Measurements from ENCODE around the gene PTPRB.

The PTPRB gene

GRCh38 chr12:70553391-70553859, 83.8 kb downstream of the PTPRB start:
- TF ChIP-seq SIN3A (IDR thresholded peaks at IDR 0.05; ENCODE audit: borderline replicate concordance, insufficient read depth, low read length): no peak
- TF ChIP-seq TAF1 (IDR thresholded peaks at IDR 0.05; ENCODE audit: borderline replicate concordance, insufficient read depth, low read length): no peak

GRCh38 chr12:70551731-70552130, 85.5 kb downstream of the PTPRB start:
- TF ChIP-seq POLR2AphosphoS5 (IDR thresholded peaks at IDR 0.05; ENCODE audit: low read depth, low read length) (no peak), SIN3A (IDR thresholded peaks at IDR 0.05; ENCODE audit: borderline replicate concordance, insufficient read depth, low read length) (no peak), TAF1 (IDR thresholded peaks at IDR 0.05; ENCODE audit: borderline replicate concordance, insufficient read depth, low read length) (no peak), FOXP2 (optimal IDR thresholded peaks at IDR 0.05; ENCODE audit: borderline replicate concordance, extremely low read depth, extremely low read length, insufficient read depth) (no peak)
- TF ChIP-seq, protein P1, sequence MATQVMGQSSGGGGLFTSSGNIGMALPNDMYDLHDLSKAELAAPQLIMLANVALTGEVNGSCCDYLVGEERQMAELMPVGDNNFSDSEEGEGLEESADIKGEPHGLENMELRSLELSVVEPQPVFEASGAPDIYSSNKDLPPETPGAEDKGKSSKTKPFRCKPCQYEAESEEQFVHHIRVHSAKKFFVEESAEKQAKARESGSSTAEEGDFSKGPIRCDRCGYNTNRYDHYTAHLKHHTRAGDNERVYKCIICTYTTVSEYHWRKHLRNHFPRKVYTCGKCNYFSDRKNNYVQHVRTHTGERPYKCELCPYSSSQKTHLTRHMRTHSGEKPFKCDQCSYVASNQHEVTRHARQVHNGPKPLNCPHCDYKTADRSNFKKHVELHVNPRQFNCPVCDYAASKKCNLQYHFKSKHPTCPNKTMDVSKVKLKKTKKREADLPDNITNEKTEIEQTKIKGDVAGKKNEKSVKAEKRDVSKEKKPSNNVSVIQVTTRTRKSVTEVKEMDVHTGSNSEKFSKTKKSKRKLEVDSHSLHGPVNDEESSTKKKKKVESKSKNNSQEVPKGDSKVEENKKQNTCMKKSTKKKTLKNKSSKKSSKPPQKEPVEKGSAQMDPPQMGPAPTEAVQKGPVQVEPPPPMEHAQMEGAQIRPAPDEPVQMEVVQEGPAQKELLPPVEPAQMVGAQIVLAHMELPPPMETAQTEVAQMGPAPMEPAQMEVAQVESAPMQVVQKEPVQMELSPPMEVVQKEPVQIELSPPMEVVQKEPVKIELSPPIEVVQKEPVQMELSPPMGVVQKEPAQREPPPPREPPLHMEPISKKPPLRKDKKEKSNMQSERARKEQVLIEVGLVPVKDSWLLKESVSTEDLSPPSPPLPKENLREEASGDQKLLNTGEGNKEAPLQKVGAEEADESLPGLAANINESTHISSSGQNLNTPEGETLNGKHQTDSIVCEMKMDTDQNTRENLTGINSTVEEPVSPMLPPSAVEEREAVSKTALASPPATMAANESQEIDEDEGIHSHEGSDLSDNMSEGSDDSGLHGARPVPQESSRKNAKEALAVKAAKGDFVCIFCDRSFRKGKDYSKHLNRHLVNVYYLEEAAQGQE (IDR thresholded peaks at IDR 0.05; ENCODE audit: insufficient read depth in 1 of 2, low read depth in 2 of 2, low read length in 2 of 2): no peak

DNA sequence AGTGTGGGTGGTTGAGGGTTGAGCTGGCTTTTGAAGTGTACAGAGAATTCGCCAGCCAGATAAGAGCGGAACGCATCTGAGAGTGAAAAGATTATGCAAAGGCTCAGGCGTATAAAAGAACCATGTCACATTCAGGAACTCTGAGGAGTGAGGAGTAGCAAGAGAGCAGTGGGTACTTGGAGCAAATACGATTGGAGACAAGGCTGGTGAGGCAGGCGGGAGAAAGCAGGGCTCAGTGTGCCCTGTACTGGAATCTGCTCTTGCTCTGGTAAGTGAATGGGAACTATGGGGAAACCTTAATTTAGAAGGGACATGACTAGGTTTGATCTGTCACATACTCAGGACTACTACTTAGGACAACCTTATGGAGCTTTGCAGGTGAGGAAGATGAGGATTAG, 87.0 kb downstream of the PTPRB start:
- TF ChIP-seq SIN3A (IDR thresholded peaks at IDR 0.05; ENCODE audit: borderline replicate concordance, insufficient read depth, low read length) (no peak), FOXP2 (optimal IDR thresholded peaks at IDR 0.05; ENCODE audit: borderline replicate concordance, extremely low read depth, extremely low read length, insufficient read depth) (no peak), POLR2AphosphoS5 (IDR thresholded peaks at IDR 0.05; ENCODE audit: low read depth, low read length) (no peak), TAF1 (IDR thresholded peaks at IDR 0.05; ENCODE audit: borderline replicate concordance, insufficient read depth, low read length) (no peak)
- TF ChIP-seq, protein P1 (IDR thresholded peaks at IDR 0.05; ENCODE audit: insufficient read depth in 1 of 2, low read depth in 2 of 2, low read length in 2 of 2): no peak

DNA sequence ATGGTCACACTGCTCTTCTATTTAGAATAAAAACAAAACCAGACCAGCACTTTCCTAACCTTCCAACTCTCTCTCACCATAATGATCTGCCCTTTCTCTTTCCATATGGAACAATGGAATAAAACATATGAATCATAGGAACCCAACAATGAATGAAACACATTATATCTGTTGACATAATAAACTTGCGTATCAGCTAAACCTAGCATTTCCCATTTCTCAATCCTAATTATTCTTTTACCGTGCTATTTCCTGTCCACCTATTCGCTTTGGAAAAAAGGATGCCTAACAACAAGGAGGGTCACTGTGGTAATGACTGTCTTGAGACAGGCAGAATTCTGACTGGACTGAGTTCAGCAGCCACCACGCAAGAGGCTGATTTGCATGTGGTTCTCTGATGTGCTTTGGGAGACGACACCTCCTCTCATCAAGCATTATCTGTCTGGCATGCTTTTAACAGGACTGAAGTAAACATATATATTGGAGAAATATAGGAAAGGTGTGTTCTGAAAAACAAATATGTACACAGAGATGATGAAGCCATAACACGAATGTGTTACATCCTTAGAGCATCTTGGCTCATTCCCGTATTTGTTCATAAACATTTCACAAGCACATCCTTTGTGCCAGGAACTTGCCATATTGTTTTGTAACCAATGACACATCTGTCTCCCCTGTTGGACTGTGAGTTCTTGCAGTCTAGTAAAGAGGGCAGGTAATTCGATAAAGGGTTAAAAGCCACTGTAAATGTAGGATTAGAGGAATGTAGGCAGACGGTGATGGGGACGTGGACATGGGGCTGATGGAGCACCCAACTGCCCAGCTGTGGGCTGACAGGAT, 87.7 kb downstream of the PTPRB start:
- TF ChIP-seq FOXP2 (optimal IDR thresholded peaks at IDR 0.05; ENCODE audit: borderline replicate concordance, extremely low read depth, extremely low read length, insufficient read depth) (no peak), SIN3A (IDR thresholded peaks at IDR 0.05; ENCODE audit: borderline replicate concordance, insufficient read depth, low read length) (no peak), POLR2AphosphoS5 (IDR thresholded peaks at IDR 0.05; ENCODE audit: low read depth, low read length) (no peak), TAF1 (IDR thresholded peaks at IDR 0.05; ENCODE audit: borderline replicate concordance, insufficient read depth, low read length) (no peak)
- TF ChIP-seq, protein P1 (IDR thresholded peaks at IDR 0.05; ENCODE audit: insufficient read depth in 1 of 2, low read depth in 2 of 2, low read length in 2 of 2): no peak

- TF ChIP-seq SIN3A (IDR thresholded peaks at IDR 0.05; ENCODE audit: borderline replicate concordance, insufficient read depth, low read length) (no peak), POLR2AphosphoS5 (IDR thresholded peaks at IDR 0.05; ENCODE audit: low read depth, low read length) (no peak), TAF1 (IDR thresholded peaks at IDR 0.05; ENCODE audit: borderline replicate concordance, insufficient read depth, low read length) (no peak), FOXP2 (optimal IDR thresholded peaks at IDR 0.05; ENCODE audit: borderline replicate concordance, extremely low read depth, extremely low read length, insufficient read depth) (no peak)
- TF ChIP-seq, protein P1 (IDR thresholded peaks at IDR 0.05; ENCODE audit: insufficient read depth in 1 of 2, low read depth in 2 of 2, low read length in 2 of 2): no peak
Measured at GRCh38 chr12:70543444-70543843, 93.8 kb downstream of the PTPRB start.

All from PFSK-1 (cell line).